ENCODE measurements around the gene ARHGEF3.

The ARHGEF3 gene

DNA sequence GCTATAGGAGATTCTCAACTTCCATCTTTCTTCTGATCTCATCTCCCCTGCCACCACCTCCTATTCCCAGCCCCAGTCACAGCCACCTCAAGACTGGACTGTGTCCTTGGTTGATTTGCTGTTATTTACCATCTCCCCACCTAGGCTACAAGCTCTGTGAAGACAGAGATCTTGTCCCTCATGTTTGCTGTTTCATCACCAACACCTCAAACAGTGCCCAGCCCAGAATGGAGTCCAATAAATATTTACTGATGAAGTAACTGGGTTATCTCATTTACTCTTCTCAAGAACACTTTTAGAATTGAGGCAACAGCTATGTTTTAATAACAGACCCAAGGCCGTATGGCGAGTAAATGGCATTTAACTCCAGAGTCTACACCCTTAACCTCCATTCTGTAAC lies 29.1 kb upstream of the ARHGEF3 start:
- TF ChIP-seq, protein P1, sequence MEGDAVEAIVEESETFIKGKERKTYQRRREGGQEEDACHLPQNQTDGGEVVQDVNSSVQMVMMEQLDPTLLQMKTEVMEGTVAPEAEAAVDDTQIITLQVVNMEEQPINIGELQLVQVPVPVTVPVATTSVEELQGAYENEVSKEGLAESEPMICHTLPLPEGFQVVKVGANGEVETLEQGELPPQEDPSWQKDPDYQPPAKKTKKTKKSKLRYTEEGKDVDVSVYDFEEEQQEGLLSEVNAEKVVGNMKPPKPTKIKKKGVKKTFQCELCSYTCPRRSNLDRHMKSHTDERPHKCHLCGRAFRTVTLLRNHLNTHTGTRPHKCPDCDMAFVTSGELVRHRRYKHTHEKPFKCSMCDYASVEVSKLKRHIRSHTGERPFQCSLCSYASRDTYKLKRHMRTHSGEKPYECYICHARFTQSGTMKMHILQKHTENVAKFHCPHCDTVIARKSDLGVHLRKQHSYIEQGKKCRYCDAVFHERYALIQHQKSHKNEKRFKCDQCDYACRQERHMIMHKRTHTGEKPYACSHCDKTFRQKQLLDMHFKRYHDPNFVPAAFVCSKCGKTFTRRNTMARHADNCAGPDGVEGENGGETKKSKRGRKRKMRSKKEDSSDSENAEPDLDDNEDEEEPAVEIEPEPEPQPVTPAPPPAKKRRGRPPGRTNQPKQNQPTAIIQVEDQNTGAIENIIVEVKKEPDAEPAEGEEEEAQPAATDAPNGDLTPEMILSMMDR (IDR thresholded peaks at IDR 0.05; ENCODE audit: borderline replicate concordance, control extremely low read depth, extremely low read depth, insufficient read depth, missing control alignments): no peak
- no peak for DNase-seq (ENCODE audit: low spot score)
- in situ Hi-C loops (cut with MboI; ENCODE audit: low sequenced_read_pairs, unreplicated experiment): no loop called here

DNA sequence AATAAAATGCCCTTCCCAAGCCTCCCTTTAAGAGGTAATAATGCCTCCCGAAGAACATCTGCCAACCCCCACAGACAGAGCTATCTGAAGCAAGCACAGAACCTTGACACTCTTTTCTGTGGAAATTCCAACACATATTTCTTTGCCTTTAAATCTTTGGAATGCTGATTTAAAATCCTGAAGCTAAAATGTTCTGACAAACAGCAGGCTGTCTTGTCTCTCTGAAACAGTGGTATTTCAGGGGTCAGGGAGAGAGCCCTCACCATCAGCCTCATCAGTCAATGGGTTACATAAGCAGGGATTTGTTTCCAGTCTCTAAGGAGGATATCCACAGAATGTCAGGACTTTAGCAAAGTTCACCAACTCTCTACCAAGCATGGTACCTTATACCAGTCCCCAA lies 27.8 kb upstream of the ARHGEF3 start:
- in situ Hi-C loops (cut with MboI; ENCODE audit: low sequenced_read_pairs, unreplicated experiment): no loop called here
- TF ChIP-seq, protein P1 (IDR thresholded peaks at IDR 0.05; ENCODE audit: borderline replicate concordance, control extremely low read depth, extremely low read depth, insufficient read depth, missing control alignments): no peak
- no peak for DNase-seq (ENCODE audit: low spot score)

- TF ChIP-seq, protein P1 (IDR thresholded peaks at IDR 0.05; ENCODE audit: borderline replicate concordance, control extremely low read depth, extremely low read depth, insufficient read depth, missing control alignments): no peak
- no peak for DNase-seq (ENCODE audit: low spot score)
- in situ Hi-C loops (cut with MboI; ENCODE audit: low sequenced_read_pairs, unreplicated experiment): no loop called here
Observed at GRCh38 chr3:56826831-56827722, 25.3 kb upstream of the ARHGEF3 start.

DNA sequence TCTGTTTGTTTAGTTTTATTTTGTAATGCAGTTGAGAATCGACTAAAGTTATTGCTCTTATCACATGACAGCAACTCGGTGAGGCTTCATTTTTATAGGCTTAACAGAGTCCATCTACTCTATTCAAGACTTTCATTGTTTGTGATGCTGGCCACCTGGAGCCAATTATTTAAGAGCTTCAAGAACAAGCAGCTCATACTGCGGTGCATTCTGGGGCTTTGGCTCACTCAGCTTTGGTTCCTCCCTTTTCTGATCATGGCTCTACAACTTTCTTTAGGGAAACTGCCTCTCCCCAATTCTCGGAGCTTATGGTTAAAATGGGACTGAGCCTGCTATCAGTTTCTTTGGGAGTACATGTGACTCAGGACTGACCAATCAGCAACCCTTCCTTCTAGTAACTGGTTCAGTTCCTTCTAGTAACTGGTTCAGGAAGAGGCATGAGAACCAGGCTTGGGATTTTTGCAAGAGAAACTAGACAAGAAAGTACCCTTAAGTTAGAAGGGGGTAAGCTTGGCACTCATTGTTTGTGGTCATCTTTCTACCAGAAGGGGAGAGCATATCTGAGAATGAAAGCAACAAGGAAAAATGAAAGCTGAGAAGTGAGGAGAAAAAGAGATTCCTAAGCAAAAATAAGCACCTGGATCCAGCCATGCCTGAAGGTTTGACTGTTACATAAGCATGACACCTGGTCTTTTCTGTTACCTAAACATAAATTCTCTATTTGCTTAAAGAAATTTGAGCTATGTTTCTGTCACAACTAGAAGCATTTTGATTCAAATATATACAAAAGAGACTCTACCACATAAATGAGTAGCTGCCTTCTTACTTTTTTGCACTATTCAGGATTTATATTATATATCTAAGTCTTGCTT lies 24.1 kb upstream of the ARHGEF3 start:
- TF ChIP-seq, protein P1 (IDR thresholded peaks at IDR 0.05; ENCODE audit: borderline replicate concordance, control extremely low read depth, extremely low read depth, insufficient read depth, missing control alignments): no peak
- DNase-seq (ENCODE audit: low spot score): no peak
- in situ Hi-C loops (cut with MboI; ENCODE audit: low sequenced_read_pairs, unreplicated experiment): no loop called here

DNA sequence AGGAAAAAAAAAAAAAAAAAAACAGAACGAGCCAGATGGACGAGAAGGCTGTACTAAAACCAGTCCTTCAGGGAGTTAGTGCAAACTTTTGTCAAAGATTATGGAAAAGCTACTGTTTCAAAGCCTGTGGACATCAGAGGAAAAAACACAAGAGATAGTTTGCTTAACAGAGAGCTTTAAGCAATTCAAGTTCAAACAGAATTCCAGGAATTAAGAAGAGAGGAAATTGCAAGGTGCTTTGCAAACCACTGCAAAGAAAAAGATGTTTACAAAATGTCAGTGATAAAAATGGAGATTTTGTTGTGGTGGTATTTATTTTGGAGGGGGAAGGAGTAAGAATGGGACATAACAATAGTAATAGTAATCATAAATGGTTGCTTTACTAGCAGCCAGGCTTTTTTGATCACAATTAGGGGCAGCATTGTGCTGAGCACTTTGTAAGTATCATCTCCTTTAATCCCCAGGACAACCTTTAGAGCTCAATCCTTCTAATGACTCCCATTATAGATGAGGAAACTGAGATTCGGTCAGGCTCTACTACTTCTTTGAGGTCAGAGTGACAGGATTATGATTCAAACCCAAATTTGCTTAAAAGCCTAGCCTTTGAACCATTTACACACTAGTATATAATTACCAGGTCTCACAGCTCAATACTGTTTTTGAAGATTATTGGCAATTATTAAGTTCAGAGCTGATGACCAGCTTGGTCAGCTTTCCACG lies 22.4 kb upstream of the ARHGEF3 start:
- TF ChIP-seq, protein P1 (IDR thresholded peaks at IDR 0.05; ENCODE audit: borderline replicate concordance, control extremely low read depth, extremely low read depth, insufficient read depth, missing control alignments): no peak
- in situ Hi-C loops (cut with MboI; ENCODE audit: low sequenced_read_pairs, unreplicated experiment): no loop called here
- no peak for DNase-seq (ENCODE audit: low spot score)

DNA sequence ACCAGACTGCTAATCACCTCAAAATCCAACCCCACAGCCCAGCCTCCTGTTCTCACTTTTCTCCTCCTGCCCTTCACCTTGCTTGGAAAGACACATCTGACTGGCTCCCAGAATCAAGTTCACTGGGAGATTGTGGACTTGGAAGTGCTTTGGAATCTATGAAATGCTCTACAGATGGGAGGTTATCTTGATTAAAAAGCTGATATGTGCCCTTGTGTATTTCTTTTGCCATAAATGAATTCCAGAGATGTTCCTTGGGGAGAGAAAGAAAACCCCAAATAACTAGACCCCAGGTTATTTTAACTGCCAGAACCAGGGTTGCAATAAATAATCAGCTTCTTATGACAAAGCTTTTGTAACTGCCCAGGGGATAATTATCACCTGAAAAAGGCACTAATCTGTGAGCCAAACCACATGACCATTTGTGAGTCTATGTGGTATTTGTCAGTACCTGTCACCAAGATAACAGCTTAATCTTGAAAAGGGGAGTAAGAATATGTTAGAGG lies 21.7 kb upstream of the ARHGEF3 start:
- in situ Hi-C loops (cut with MboI; ENCODE audit: low sequenced_read_pairs, unreplicated experiment): no loop called here
- no peak for DNase-seq (ENCODE audit: low spot score)
- TF ChIP-seq, protein P1 (IDR thresholded peaks at IDR 0.05; ENCODE audit: borderline replicate concordance, control extremely low read depth, extremely low read depth, insufficient read depth, missing control alignments): no peak
